Progenitor cell of endocrine pancreas (in vitro differentiated cells): ENCODE measurements around the gene NEGR1. TPM values are rescaled to one million over a fixed set of nuclear protein-coding genes. Genes with fewer than 3 reads are reported as not detected.

Source experiments
- DNase-seq: peaks from one replicate; pipeline ENCODE4 v3.0.0; 2021; ENCODE audit warnings: low spot score; ENCODE audit not compliant: unreplicated experiment
- H3K27ac Mint-ChIP-seq: 2 replicates; pipeline ENCODE4 v1.8.0; 2021; ENCODE audit warnings: mild to moderate bottlenecking, moderate library complexity, mixed read lengths
- H3K27me3 Mint-ChIP-seq: 2 replicates; pipeline ENCODE4 v1.8.0; 2021; ENCODE audit warnings: mixed read lengths
- H3K36me3 Mint-ChIP-seq: 2 replicates; pipeline ENCODE4 v1.8.0; 2022; ENCODE audit warnings: mixed read lengths; ENCODE audit not compliant: insufficient read depth
- H3K4me1 Mint-ChIP-seq: 2 replicates; pipeline ENCODE4 v1.8.0; 2021; ENCODE audit warnings: low read depth, mixed read lengths
- H3K4me3 Mint-ChIP-seq: 2 replicates; pipeline ENCODE4 v1.8.0; 2021; ENCODE audit warnings: low read depth, mild to moderate bottlenecking, moderate library complexity, mixed read lengths
- H3K9me3 Mint-ChIP-seq: 2 replicates; pipeline ENCODE4 v1.8.0; 2021; ENCODE audit warnings: low read depth, mixed read lengths
- CTCF ChIP-seq: fragments of 200-600 bp; sonication (generic); IDR thresholded peaks from one replicate; pipeline ENCODE4 v1.5.0; 2021; ENCODE audit warnings: antibody characterized with exemption, mild to moderate bottlenecking; ENCODE audit not compliant: unreplicated experiment
- total RNA-seq: library from RNA; stranded (reverse); gene quantifications from 2 replicates; pipeline ENCODE4 v1.2.1, GENCODE V29; 2021

The NEGR1 gene
- total RNA-seq, 1 donor from 2014 or later: 3.1 TPM

- Mint-ChIP-seq H3K4me3 (no peak overlapping the region), H3K27ac (no peak overlapping the region), H3K9me3 (peaks cover 3% of the 10 kb centered on the region), H3K27me3 (no peaks in the 10 kb centered on the region), H3K36me3 (no peaks in the 10 kb centered on the region), H3K4me1 (no peaks in the 10 kb centered on the region)
- TF ChIP-seq CTCF: no peak
- no peak for DNase-seq
Observed at GRCh38 chr1:71655604-71656003, 626.7 kb downstream of the NEGR1 start.

GRCh38 chr1:71653952-71654351 lies 628.4 kb downstream of the NEGR1 start:
- Mint-ChIP-seq H3K9me3 (no peaks in the 10 kb centered on the region), H3K4me3 (no peak overlapping the region), H3K4me1 (no peaks in the 10 kb centered on the region), H3K27ac (no peak overlapping the region), H3K27me3 (no peaks in the 10 kb centered on the region), H3K36me3 (no peaks in the 10 kb centered on the region)
- no peak for DNase-seq
- TF ChIP-seq CTCF: no peak

GRCh38 chr1:71651214-71651613 lies 631.1 kb downstream of the NEGR1 start:
- H3K4me3 Mint-ChIP-seq: no peak overlapping the region
- peaks cover 2% of the 10 kb centered on the region for H3K27me3 Mint-ChIP-seq
- TF ChIP-seq CTCF: no peak
- DNase-seq: no peak
- H3K27ac Mint-ChIP-seq: no peak overlapping the region
- H3K36me3 Mint-ChIP-seq: no peaks in the 10 kb centered on the region
- no peaks in the 10 kb centered on the region for H3K4me1 Mint-ChIP-seq
- no peaks in the 10 kb centered on the region for H3K9me3 Mint-ChIP-seq

GRCh38 chr1:71650119-71650518 lies 632.2 kb downstream of the NEGR1 start:
- Mint-ChIP-seq H3K36me3 (no peaks in the 10 kb centered on the region), H3K27ac (no peak overlapping the region), H3K9me3 (no peaks in the 10 kb centered on the region), H3K27me3 (peaks cover 2% of the 10 kb centered on the region), H3K4me3 (no peak overlapping the region), H3K4me1 (no peaks in the 10 kb centered on the region)
- no peak for TF ChIP-seq CTCF
- no peak for DNase-seq

GRCh38 chr1:71649608-71650007 lies 632.7 kb downstream of the NEGR1 start:
- H3K4me1 Mint-ChIP-seq: no peaks in the 10 kb centered on the region
- H3K9me3 Mint-ChIP-seq: no peaks in the 10 kb centered on the region
- H3K27me3 Mint-ChIP-seq: peaks cover 2% of the 10 kb centered on the region
- DNase-seq: no peak
- TF ChIP-seq CTCF: no peak
- H3K36me3 Mint-ChIP-seq: no peaks in the 10 kb centered on the region
- no peak overlapping the region for H3K4me3 Mint-ChIP-seq
- H3K27ac Mint-ChIP-seq: no peak overlapping the region
